Mucosa of gallbladder (tissue), 1 donor: ENCODE data around the gene PCYT2. TPM values are rescaled to one million over a fixed set of nuclear protein-coding genes. Genes with fewer than 3 reads are reported as not detected.
"Not testable (repeated sequence)": the region's sequence is repeated elsewhere in the genome, so short reads cannot be mapped to it uniquely, and the experiment has no call there.

ENCODE experiments used
- DNase-seq: peaks from one replicate; pipeline ENCODE4 v3.0.0-alpha.2; 2020; ENCODE audit warnings: low spot score
- total RNA-seq: library from RNA; stranded (reverse); gene quantifications from one replicate; pipeline ENCODE4 v1.2.1, GENCODE V29; 2021
- donor health status: DM: no; HTN: no; CAD: no.

PCYT2 gene
- total RNA-seq: 66.0 TPM

DNA sequence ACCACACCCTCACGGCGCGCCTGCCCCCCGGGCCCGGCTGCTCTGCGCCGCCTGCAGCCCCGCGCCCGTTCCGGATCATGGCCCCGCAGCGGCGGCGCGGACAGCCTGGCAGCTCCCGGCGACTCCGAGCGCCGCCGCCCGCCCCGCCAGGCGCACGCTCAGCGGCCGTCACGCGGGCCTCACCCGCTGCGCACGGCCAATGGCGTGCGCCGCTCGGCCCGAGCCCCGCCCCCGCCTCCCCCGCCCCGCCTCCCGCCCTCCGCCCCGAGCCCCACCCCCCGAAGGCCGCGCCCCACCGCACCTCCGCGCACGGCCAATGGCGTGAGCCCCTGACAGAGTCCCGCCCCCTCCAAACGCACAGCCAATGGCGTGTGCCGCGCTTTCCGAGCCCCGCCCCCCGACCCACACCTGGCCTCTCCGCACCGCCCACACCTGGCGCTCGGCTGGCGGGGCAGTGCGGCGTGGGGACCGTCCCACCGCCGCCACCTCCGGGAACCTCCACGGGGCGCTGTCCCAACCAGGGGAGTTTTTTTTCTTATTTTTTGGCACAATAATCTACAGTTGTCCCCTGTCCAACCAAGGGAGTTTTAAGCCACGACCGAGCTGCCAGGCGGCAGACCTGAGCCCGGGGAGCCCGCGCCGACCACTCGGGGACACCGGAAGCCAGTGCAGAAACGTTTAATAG is at the start of gene PCYT2:
Gene PCYT2, minus strand, starts transcription at position 123 of the 685 bp plus-strand sequence. Its CDS starts 44 bp downstream, at position 79.
- DNase-seq: peak; percentile 93

GRCh38 chr17:81960130-81960958 is 49.1 kb upstream of the PCYT2 start:
- DNase-seq: no peak

DNA sequence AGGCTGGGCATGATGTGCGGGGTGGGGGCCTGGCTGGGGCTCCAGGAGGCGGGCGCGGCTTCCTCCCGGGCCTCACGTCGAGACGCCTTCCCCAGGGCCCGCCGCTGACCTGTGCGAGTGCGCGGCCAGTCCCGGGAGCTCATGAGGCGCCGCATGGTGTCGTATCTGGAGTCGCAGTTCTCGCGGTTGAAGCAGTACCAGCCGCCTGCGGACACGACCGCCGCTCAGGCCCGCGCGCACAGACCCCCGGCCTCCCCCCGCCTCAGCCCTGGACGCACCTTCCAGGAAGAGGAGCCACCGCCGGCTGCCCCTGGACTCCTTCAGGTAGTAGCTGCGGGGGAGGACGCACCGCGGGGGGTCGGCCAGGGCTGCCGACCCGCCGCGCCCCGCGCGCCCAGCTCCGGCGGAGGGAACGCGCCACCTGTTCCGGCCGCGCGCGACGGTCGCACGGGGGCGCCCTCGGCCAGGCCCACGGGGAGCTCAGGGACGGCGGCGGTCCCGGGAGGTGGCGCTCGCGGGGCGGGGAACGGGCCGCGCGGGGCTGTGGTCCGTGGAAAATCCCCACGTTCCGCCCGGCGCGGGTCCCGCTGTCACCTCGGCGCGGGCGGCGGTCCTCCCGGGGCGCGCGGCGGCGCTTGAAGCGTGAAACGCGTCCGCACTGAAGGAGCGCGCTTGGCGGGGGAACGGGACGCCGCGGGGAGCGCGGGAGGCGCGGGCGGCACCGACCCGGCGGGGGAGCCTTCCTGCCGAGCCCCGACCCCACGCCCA is 48.3 kb upstream of the PCYT2 start:
- DNase-seq: peak; percentile 64

DNA sequence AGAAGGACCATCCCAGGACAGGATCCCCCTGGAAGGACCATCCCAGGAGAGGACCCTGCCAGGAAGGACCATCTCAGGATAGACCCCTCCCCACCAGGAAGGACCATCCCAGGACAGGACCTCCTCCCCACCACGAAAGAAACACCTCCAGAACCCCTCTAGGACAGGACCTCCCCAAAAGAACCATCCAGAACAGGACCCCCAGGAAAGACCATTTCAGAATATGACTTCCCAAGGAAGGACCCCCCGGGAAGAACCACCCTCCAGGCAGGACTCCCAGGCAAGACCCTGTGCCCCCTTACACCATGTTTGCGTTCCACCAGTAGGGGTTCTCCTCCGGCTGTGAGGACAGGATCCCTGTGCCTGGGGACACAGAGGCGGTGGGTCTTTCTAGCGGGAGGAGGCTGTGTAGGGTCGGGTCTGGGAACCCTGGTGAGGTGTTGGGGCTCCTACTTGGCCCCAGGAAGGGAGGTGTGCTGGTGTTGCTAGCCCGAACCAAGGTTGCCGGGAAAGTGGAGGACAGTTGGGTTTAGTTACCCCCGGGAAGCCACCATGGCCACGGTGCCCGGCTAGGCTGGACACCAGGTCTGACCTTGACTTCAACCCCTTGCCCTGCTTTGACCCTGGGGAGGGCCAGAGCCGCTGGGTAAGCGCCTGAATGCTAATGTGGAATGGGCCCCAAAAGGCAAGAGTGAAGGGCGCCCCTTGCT is 47.6 kb upstream of the PCYT2 start:
- no peak for DNase-seq

DNA sequence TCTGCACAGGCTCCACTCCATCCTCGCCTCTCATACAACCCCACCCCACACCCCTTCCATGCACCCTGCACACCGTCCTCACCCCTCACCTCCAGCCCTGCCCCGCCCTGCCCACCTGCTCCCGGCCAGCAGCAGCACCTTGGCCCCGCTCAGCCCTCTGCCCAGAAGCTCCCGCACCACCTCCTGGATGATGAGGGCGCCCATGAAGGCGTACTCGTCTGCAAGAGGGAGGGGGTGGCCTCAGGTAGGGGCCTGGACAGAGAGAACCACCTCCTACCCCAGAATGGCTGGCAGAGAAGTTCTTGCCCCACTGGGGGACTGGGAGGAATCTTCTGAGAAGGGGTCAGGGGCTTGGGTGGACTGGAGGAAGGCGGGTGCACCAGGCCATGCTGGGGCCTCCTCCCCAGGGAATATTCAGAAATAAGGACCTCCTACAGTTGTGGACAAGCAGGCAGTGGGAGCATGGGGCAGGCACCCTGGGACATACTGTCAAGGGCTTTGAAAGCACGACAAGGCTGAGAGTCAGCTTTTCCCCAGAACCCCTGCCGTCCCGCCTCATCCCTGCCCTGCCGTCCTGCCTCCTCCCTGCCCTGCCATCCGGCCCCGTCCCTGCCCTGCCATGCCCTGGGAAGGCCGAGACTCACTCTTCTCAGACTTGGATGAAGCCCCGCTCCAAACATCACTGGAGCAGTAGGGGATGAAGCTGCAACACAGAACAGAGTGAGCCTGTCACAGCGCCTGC is 46.7 kb upstream of the PCYT2 start:
- DNase-seq: no peak

GRCh38 chr17:81956607-81957589 is 45.7 kb upstream of the PCYT2 start:
- no peak for DNase-seq

GRCh38 chr17:81955756-81956544 is 44.8 kb upstream of the PCYT2 start:
- DNase-seq: no peak

GRCh38 chr17:81955058-81955681 is 44.0 kb upstream of the PCYT2 start:
- no peak for DNase-seq

DNA sequence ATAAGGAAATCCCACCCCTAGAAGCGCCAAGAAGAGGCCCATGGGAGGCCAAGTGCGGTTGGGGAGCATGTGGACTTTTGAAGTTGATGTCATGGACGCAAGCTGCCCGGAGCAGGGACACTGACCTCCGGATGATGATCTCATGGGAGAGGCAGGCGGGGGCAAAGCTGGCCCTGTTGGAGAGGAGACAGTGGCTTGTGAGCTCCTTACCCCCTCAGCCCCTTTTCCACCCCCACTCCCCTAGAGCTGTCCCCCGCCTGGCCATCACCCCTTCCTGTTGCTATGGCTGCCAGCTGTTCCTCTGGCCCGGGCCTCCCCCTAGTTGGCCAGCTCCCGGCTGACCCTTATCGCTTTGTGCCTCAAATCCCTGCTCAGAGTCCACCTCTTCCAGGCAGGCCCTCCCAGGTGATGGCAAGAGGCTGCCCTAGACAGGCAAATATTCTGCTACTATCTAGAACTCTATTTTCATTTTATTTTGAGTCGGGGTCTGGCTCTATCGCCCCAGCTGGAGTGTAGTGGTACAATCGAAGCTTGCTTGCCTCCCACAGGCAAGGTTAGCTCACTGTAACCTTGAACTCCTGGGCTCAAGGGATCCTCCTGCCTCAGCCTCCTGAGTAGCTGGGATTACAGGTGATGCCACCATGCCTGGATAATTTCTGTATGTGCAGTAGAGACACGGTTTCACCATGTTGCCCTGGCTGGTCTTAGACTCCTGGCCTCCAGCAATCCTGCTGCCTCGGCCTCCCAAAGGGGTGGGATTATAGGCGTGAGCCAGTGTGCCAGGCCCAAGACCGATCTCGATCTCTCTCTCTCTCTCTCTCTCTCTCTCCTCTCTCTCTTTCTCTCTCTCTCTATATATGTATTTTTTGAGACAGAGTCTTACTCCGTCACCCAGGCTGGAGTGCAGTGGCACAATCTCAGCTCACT is 43.2 kb upstream of the PCYT2 start:
- DNase-seq: no peak

- not testable (repeated sequence) for DNase-seq
These were observed 42.2 kb upstream of the PCYT2 start for GRCh38 chr17:81953443-81953842.

GRCh38 chr17:81952792-81953228 is 41.6 kb upstream of the PCYT2 start:
- no peak for DNase-seq

GRCh38 chr17:81951785-81952684 is 40.8 kb upstream of the PCYT2 start:
- no peak for DNase-seq

GRCh38 chr17:81950501-81950900 is 39.3 kb upstream of the PCYT2 start:
- no peak for DNase-seq

DNA sequence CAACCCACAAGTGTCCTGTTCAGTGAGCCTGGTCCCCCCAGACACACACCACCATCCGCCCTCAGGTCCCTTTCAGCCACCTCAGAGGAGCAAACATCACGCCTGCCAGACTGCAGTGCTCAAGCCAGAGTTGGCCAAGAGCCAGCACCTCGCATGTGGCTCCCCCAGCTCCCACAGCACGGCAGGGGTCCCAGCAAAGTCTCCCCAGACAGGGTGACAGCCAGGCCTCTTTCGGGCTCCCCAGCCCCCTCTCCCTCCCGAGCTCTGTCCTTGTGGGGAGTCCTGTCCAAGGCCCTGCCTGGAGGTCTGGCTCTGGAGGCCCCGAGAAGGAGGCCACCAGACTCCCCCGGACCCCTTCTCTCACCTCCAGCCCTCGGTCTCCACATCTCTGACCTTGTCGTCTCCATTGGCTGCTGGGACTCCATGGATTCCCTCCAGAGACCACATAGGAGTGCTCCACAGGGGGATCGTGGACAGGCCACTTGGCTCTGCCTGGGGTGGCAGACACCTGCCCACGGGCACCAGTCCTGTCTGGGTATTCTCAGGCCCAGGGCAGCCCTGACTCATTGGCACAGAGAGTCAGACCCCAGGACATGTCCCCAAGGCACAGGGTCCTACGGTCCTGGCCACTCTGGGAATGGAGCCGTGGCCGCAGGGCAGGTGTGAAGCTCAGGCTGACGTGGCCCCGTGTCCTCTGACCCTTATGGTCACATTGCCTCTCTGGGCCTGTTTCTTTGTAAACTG is 37.6 kb upstream of the PCYT2 start:
- DNase-seq: no peak

DNA sequence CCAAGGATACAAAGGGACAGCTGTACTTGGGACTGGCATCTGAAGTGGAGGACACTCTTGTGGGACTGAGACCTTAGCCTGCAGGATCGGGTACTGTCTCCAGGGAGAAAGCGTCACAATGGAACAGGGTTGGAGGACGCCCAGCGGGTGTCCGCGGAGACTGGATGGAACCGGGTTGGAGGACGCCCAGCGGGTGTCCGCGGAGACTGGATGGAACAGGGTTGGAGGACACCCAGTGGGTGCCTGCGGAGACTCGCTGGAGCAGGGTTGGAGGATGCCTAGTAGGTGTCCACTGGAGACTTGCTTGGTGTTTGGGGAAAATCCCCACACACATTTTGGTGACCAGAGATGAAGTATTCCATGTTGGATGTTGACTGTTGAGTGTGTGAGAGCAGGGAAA is 36.0 kb upstream of the PCYT2 start, which contains the start of gene MYADML2:
Gene MYADML2, minus strand, starts transcription at position 45 of the 400 bp plus-strand sequence. CDS start 5,492 bp downstream, outside the sequence.
- no peak for DNase-seq
